ENCODE measurements around the gene FILIP1L. TPM values are rescaled to one million over a fixed set of nuclear protein-coding genes. Genes with fewer than 3 reads are reported as not detected.

Gene FILIP1L
- polyA plus RNA-seq, 3 donors: 0.13 to 0.40 (median 0.25) TPM

- WGBS (ENCODE audit: insufficient coverage): no CpG with 5 or more reads among the region's 2 CpGs
- Histone ChIP-seq H3K27me3 (ENCODE audit: control insufficient read depth in 2 of 2, insufficient read depth in 2 of 2, low read length in 2 of 2) (no peaks in the 10 kb centered on the region), H3K36me3 (replicated peaks in 1 of 2; ENCODE audit: control insufficient read depth in 1 of 2, insufficient read depth in 2 of 2, low read length in 2 of 2) (no peaks in the 10 kb centered on the region), H3K79me2 (ENCODE audit: insufficient read depth, low read length) (no peaks in the 10 kb centered on the region), H3K9ac (ENCODE audit: insufficient read depth, low read length, poor library complexity, severe bottlenecking) (no peak overlapping the region), H3K4me3 (replicated peaks in 1 of 3; ENCODE audit: low read depth in 2 of 3, low read length in 3 of 3) (no peak overlapping the region), H3K4me1 (ENCODE audit: control insufficient read depth in 1 of 2, insufficient read depth in 2 of 2, low read length in 2 of 2) (no peaks in the 10 kb centered on the region), H3K4me2 (replicated peaks; ENCODE audit: extremely low read depth, low read length, poor library complexity, severe bottlenecking) (no peak overlapping the region), H3K9me3 (replicated peaks in 1 of 2; ENCODE audit: control insufficient read depth in 1 of 2, insufficient read depth in 1 of 2, low read length in 2 of 2) (no peaks in the 10 kb centered on the region), H3K27ac (ENCODE audit: low read depth in 1 of 2, low read length in 2 of 2) (no peak overlapping the region), H4K20me1 (ENCODE audit: insufficient read depth, low read length) (no peaks in the 10 kb centered on the region), H2AFZ (ENCODE audit: insufficient read depth, low read depth, low read length, poor library complexity, severe bottlenecking) (no peak overlapping the region)
- Mint-ChIP-seq H3K4me3 (no peak overlapping the region), H3K4me1 (no peaks in the 10 kb centered on the region), H3K9me3 (peaks cover 0 to 3% (median 0%) of the 10 kb centered on the region in 7 donors), H3K27ac (no peak overlapping the region), H3K27me3 (ENCODE audit: low read depth in 3 of 3) (peaks cover 0 to 3% (median 0%) of the 10 kb centered on the region in 3 donors), H3K36me3 (no peaks in the 10 kb centered on the region)
- TF ChIP-seq, protein P1, sequence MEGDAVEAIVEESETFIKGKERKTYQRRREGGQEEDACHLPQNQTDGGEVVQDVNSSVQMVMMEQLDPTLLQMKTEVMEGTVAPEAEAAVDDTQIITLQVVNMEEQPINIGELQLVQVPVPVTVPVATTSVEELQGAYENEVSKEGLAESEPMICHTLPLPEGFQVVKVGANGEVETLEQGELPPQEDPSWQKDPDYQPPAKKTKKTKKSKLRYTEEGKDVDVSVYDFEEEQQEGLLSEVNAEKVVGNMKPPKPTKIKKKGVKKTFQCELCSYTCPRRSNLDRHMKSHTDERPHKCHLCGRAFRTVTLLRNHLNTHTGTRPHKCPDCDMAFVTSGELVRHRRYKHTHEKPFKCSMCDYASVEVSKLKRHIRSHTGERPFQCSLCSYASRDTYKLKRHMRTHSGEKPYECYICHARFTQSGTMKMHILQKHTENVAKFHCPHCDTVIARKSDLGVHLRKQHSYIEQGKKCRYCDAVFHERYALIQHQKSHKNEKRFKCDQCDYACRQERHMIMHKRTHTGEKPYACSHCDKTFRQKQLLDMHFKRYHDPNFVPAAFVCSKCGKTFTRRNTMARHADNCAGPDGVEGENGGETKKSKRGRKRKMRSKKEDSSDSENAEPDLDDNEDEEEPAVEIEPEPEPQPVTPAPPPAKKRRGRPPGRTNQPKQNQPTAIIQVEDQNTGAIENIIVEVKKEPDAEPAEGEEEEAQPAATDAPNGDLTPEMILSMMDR (IDR thresholded peaks at IDR 0.05): no peak
- no peak for DNase-seq
- intact Hi-C loops (cut with micrococcal nuclease): no loop called here
These were observed 8.0 kb upstream of the FILIP1L start for GRCh38 chr3:100122321-100122720.

- no peaks in the 10 kb centered on the region for H3K4me1 Mint-ChIP-seq
- 94% methylated on average over 5 of the region's 5 CpGs for WGBS (ENCODE audit: insufficient coverage)
- H3K4me1 ChIP-seq (ENCODE audit: control insufficient read depth in 1 of 2, insufficient read depth in 2 of 2, low read length in 2 of 2): no peaks in the 10 kb centered on the region
- H3K9me3 ChIP-seq (replicated peaks in 1 of 2; ENCODE audit: control insufficient read depth in 1 of 2, insufficient read depth in 1 of 2, low read length in 2 of 2): no peaks in the 10 kb centered on the region
- no peak for DNase-seq
- intact Hi-C loops (cut with micrococcal nuclease): no loop called here
- H2AFZ ChIP-seq (ENCODE audit: insufficient read depth, low read depth, low read length, poor library complexity, severe bottlenecking): no peak overlapping the region
- H3K79me2 ChIP-seq (ENCODE audit: insufficient read depth, low read length): no peaks in the 10 kb centered on the region
- no peak overlapping the region for H3K4me3 ChIP-seq (replicated peaks in 1 of 3; ENCODE audit: low read depth in 2 of 3, low read length in 3 of 3)
- H3K36me3 ChIP-seq (replicated peaks in 1 of 2; ENCODE audit: control insufficient read depth in 1 of 2, insufficient read depth in 2 of 2, low read length in 2 of 2): no peaks in the 10 kb centered on the region
- peaks cover 0 to 3% (median 0%) of the 10 kb centered on the region in 3 donors for H3K27me3 Mint-ChIP-seq (ENCODE audit: low read depth in 3 of 3)
- no peak overlapping the region for H3K9ac ChIP-seq (ENCODE audit: insufficient read depth, low read length, poor library complexity, severe bottlenecking)
- H3K9me3 Mint-ChIP-seq: peaks cover 0 to 1% (median 0%) of the 10 kb centered on the region in 7 donors
- no peaks in the 10 kb centered on the region for H3K36me3 Mint-ChIP-seq
- TF ChIP-seq, protein P1 (IDR thresholded peaks at IDR 0.05): no peak
- no peak overlapping the region for H3K4me3 Mint-ChIP-seq
- H4K20me1 ChIP-seq (ENCODE audit: insufficient read depth, low read length): no peaks in the 10 kb centered on the region
- no peak overlapping the region for H3K27ac ChIP-seq (ENCODE audit: low read depth in 1 of 2, low read length in 2 of 2)
- no peak overlapping the region for H3K4me2 ChIP-seq (replicated peaks; ENCODE audit: extremely low read depth, low read length, poor library complexity, severe bottlenecking)
- no peak overlapping the region for H3K27ac Mint-ChIP-seq
- H3K27me3 ChIP-seq (ENCODE audit: control insufficient read depth in 2 of 2, insufficient read depth in 2 of 2, low read length in 2 of 2): no peaks in the 10 kb centered on the region
These were observed 6.4 kb upstream of the FILIP1L start for GRCh38 chr3:100120693-100121092.

Data from CD14-positive monocyte (primary cell).